Lung (tissue), 12 donors: Measurements from ENCODE around the gene STRN4. TPM values are rescaled to one million over a fixed set of nuclear protein-coding genes. Genes with fewer than 3 reads are reported as not detected.

Source experiments
- ATAC-seq: fragments of 200-7000 bp; cut with Tn5 transposase; one replicate; pipeline ENCODE4 v1.9.1; 2020; ENCODE audit warnings: moderate number of reproducible peaks; ENCODE audit not compliant: insufficient read depth, low FRiP score
- DNase-seq, 3 donors: peaks; one replicate each; pipeline ENCODE4 v3.0.0-alpha.2; 2013 to 2017
- H3K27ac ChIP-seq, 2 donors: one replicate each; pipeline ENCODE4 v1.5.1; 2013; ENCODE audit warnings: mild to moderate bottlenecking in 2 of 2, moderate library complexity in 2 of 2, control low read depth in 1 of 2, inconsistent platforms in 1 of 2, low read depth in 1 of 2, low read length in 1 of 2
- H3K27me3 ChIP-seq, 3 donors: one replicate each; pipeline ENCODE4 v1.5.1; 2013; ENCODE audit warnings: low read length in 2 of 3; ENCODE audit not compliant: control insufficient read depth in 3 of 3, insufficient read depth in 3 of 3
- H3K36me3 ChIP-seq, 4 donors: one replicate each; pipeline ENCODE4 v1.5.1; 2013; ENCODE audit warnings: low read length in 4 of 4, mild to moderate bottlenecking in 1 of 4, moderate library complexity in 1 of 4; ENCODE audit not compliant: control insufficient read depth in 4 of 4, insufficient read depth in 4 of 4
- H3K4me1 ChIP-seq, 5 donors: one replicate each; pipeline ENCODE4 v1.5.1; 2013; ENCODE audit warnings: low read length in 5 of 5, mild to moderate bottlenecking in 2 of 5, moderate library complexity in 1 of 5; ENCODE audit not compliant: control insufficient read depth in 5 of 5, insufficient read depth in 5 of 5
- H3K4me3 ChIP-seq: one replicate; pipeline ENCODE4 v1.5.1; 2013; ENCODE audit warnings: mild to moderate bottlenecking, control low read depth, moderate library complexity
- H3K9ac ChIP-seq, 2 donors: one replicate each; pipeline ENCODE4 v1.5.1; 2013; ENCODE audit warnings: low read length in 2 of 2, control low read depth in 1 of 2; ENCODE audit not compliant: insufficient read depth in 1 of 2
- H3K9me3 ChIP-seq, 4 donors: one replicate each; pipeline ENCODE4 v1.5.1; 2013; ENCODE audit warnings: low read length in 3 of 4, mild to moderate bottlenecking in 1 of 4, moderate library complexity in 1 of 4; ENCODE audit not compliant: control insufficient read depth in 4 of 4, insufficient read depth in 3 of 4
- CTCF ChIP-seq: IDR thresholded peaks from 2 replicates; pipeline ENCODE4 v1.5.1; 2012; ENCODE audit warnings: mild to moderate bottlenecking; ENCODE audit errors: control extremely low read depth, extremely low read depth
- WGBS, 2 donors: extraction: QIAGEN DNeasy Blood & Tissue Kit; methylation state at CpG; one replicate each; pipeline ENCODE4 v1.1.7; 2013; 5-methylcytosine and 5-hydroxymethylcytosine counted together
- polyA plus RNA-seq, 2 donors: library from polyadenylated mRNA; stranded (reverse); fragments of 200-250 nt; gene quantifications; one replicate each; pipeline ENCODE4 v1.2.1, GENCODE V29; 2013
- total RNA-seq, 2 donors: library from RNA; depleted of rRNA in 1 of 2; stranded (reverse); fragments of >200 nt in 1 of 2; gene quantifications; one replicate each; pipeline ENCODE4 v1.2.1, GENCODE V29; 2014 to 2021
- donor health status: control.
- donor health status: control.
- donor health status: Bipolar disorder and iron deficiency.
- donor health status: healthy.
- donor health status: DM: yes; HTN: yes; CAD: no.

STRN4 gene
- total and polyA plus RNA-seq, 4 donors = 71.6 to 86.8 (median 79.2) TPM

- H3K36me3 ChIP-seq = peaks cover 17 to 55% (median 45%) of the 10 kb centered on the region in 4 donors
- no peak for TF ChIP-seq CTCF
- no peak for ATAC-seq
These were observed 58.7 kb downstream of the STRN4 start for GRCh38 chr19:46687438-46688145.

GRCh38 chr19:46685189-46685588 lies 61.1 kb downstream of the STRN4 start:
- Histone ChIP-seq H3K36me3 (peaks cover 15 to 40% (median 25%) of the 10 kb centered on the region in 4 donors), H3K4me1 (no peaks in the 10 kb centered on the region), H3K9ac (no peak overlapping the region), H3K9me3 (no peaks in the 10 kb centered on the region), H3K27ac (no peak overlapping the region), H3K27me3 (no peaks in the 10 kb centered on the region), H3K4me3 (no peak overlapping the region)
- WGBS, 2 donors = 60 to 85% methylated on average over 3 of the region's 3 CpGs
- TF ChIP-seq CTCF = no peak
- ATAC-seq = no peak
- no peak for DNase-seq

More at GRCh38 chr19:46687438-46688145, 58.7 kb downstream of the STRN4 start:
- H3K4me3 ChIP-seq = no peak overlapping the region
- no peaks in the 10 kb centered on the region for H3K4me1 ChIP-seq
- DNase-seq = no peak
- no peaks in the 10 kb centered on the region for H3K9me3 ChIP-seq
- WGBS, 2 donors = 94 to 98% methylated on average over 6 of the region's 6 CpGs
- no peak overlapping the region for H3K9ac ChIP-seq
- no peaks in the 10 kb centered on the region for H3K27me3 ChIP-seq
- H3K27ac ChIP-seq = no peak overlapping the region

GRCh38 chr19:46678110-46678732 lies 68.0 kb downstream of the STRN4 start:
- no peak overlapping the region for H3K27ac ChIP-seq
- WGBS, 2 donors = 86% methylated on average over 26 of the region's 26 CpGs
- DNase-seq (no peak), ATAC-seq (no peak)
- no peaks in the 10 kb centered on the region for H3K9me3 ChIP-seq
- no peaks in the 10 kb centered on the region for H3K27me3 ChIP-seq
- no peak overlapping the region for H3K9ac ChIP-seq
- no peaks in the 10 kb centered on the region for H3K4me1 ChIP-seq
- TF ChIP-seq CTCF = no peak
- H3K4me3 ChIP-seq = no peak overlapping the region
- H3K36me3 ChIP-seq = peaks cover 9 to 55% (median 28%) of the 10 kb centered on the region in 4 donors
